Vagina (tissue), 2 donors: ENCODE results near the gene DMD. TPM values are rescaled to one million over a fixed set of nuclear protein-coding genes. Genes with fewer than 3 reads are reported as not detected.

Experiments
- DNase-seq, 2 donors: peaks; one replicate each; pipeline ENCODE4 v3.0.0-alpha.2; 2017; ENCODE audit errors: extremely low spot score in 2 of 2
- H3K27ac ChIP-seq: fragments of 200-600 bp; sonication (generic); one replicate; pipeline ENCODE4 v1.5.1; 2019
- H3K27me3 ChIP-seq: fragments of 200-600 bp; sonication (generic); one replicate; pipeline ENCODE4 v1.5.1; 2019
- H3K36me3 ChIP-seq, 2 donors: fragments of 200-600 bp; sonication (generic); one replicate each; pipeline ENCODE4 v1.5.1; 2017 to 2019
- H3K4me1 ChIP-seq: fragments of 200-600 bp; sonication (generic); one replicate; pipeline ENCODE4 v1.5.1; 2019
- H3K4me3 ChIP-seq, 2 donors: fragments of 200-600 bp; sonication (generic); 1 replicate in 1 of 2; 2 replicates in 1 of 2; pipeline ENCODE4 v1.5.1; 2016 to 2019
- H3K9me3 ChIP-seq: fragments of 200-600 bp; sonication (generic); one replicate; pipeline ENCODE4 v1.5.1; 2019
- CTCF ChIP-seq, 3 experiments: fragments of 450-650 bp in 2 of 3; fragments of 200-600 bp in 1 of 3; sonication (generic) in 1 of 3; IDR thresholded peaks; one replicate each; pipeline ENCODE4 v1.5.1; 2017 to 2019; ENCODE audit warnings: antibody characterized with exemption in 3 of 3, mild to moderate bottlenecking in 2 of 3, moderate library complexity in 2 of 3
- POLR2A ChIP-seq, 2 donors: fragments of 450-650 bp; IDR thresholded peaks; one replicate each; pipeline ENCODE4 v1.6.1; 2017; ENCODE audit warnings: antibody characterized with exemption in 2 of 2, mild to moderate bottlenecking in 2 of 2, moderate library complexity in 2 of 2
- POLR2AphosphoS5 ChIP-seq, 2 donors: sonication (generic); formaldehyde crosslinking; IDR thresholded peaks; one replicate each; pipeline ENCODE4 v1.9.0; 2017; ENCODE audit warnings: antibody characterized with exemption in 2 of 2, mild to moderate bottlenecking in 2 of 2, low read depth in 1 of 2; ENCODE audit not compliant: insufficient read depth in 1 of 2
- intact Hi-C: fragments of 100-400 bp; cut with DNase I; formaldehyde crosslinking; loops from one replicate; pipeline ENCODE4 v1.15.1; 2023
- total RNA-seq: library from RNA; depleted of rRNA; stranded (reverse); fragments of >200 nt; gene quantifications from one replicate; pipeline ENCODE4 v1.2.3, GENCODE V29; 2016

Gene DMD
- total RNA-seq, 1 donor from 2014 or later: 25.8 TPM

GRCh38 chrX:31747411-31747810 is 1463.9 kb downstream of the DMD start:
- H3K9me3 ChIP-seq: no peaks in the 10 kb centered on the region
- intact Hi-C loops: no loop called here
- H3K4me3 ChIP-seq: no peak overlapping the region
- H3K36me3 ChIP-seq: no peaks in the 10 kb centered on the region
- DNase-seq: no peak
- no peaks in the 10 kb centered on the region for H3K27me3 ChIP-seq
- TF ChIP-seq POLR2AphosphoS5 (IDR thresholded peaks at IDR 0.05; ENCODE audit: insufficient read depth in 1 of 2, low read depth in 1 of 2): no peak
- TF ChIP-seq POLR2A (IDR thresholded peaks at IDR 0.05): no peak
- no peak for TF ChIP-seq CTCF (IDR thresholded peaks at IDR 0.05)
- no peak overlapping the region for H3K27ac ChIP-seq
- H3K4me1 ChIP-seq: no peaks in the 10 kb centered on the region

GRCh38 chrX:31743004-31743403 is 1468.3 kb downstream of the DMD start:
- intact Hi-C loops: no loop called here
- Histone ChIP-seq H3K9me3 (no peaks in the 10 kb centered on the region), H3K27me3 (no peaks in the 10 kb centered on the region), H3K4me1 (no peaks in the 10 kb centered on the region), H3K4me3 (no peak overlapping the region), H3K27ac (no peak overlapping the region), H3K36me3 (no peaks in the 10 kb centered on the region)
- DNase-seq: no peak
- TF ChIP-seq CTCF (IDR thresholded peaks at IDR 0.05): no peak
- TF ChIP-seq POLR2A (IDR thresholded peaks at IDR 0.05): no peak
- no peak for TF ChIP-seq POLR2AphosphoS5 (IDR thresholded peaks at IDR 0.05; ENCODE audit: insufficient read depth in 1 of 2, low read depth in 1 of 2)

- Histone ChIP-seq H3K36me3 (no peaks in the 10 kb centered on the region), H3K27me3 (no peaks in the 10 kb centered on the region), H3K9me3 (no peaks in the 10 kb centered on the region), H3K4me3 (no peak overlapping the region), H3K27ac (no peak overlapping the region), H3K4me1 (no peaks in the 10 kb centered on the region)
- DNase-seq: no peak
- TF ChIP-seq POLR2A (IDR thresholded peaks at IDR 0.05) (no peak), CTCF (IDR thresholded peaks at IDR 0.05) (no peak), POLR2AphosphoS5 (IDR thresholded peaks at IDR 0.05; ENCODE audit: insufficient read depth in 1 of 2, low read depth in 1 of 2) (no peak)
- intact Hi-C loops: no loop called here
These were observed 1493.9 kb downstream of the DMD start for GRCh38 chrX:31717474-31717873.

GRCh38 chrX:31715675-31716074 is 1495.7 kb downstream of the DMD start:
- Histone ChIP-seq H3K27me3 (no peaks in the 10 kb centered on the region), H3K36me3 (no peaks in the 10 kb centered on the region), H3K4me3 (no peak overlapping the region), H3K4me1 (no peaks in the 10 kb centered on the region), H3K27ac (no peak overlapping the region), H3K9me3 (no peaks in the 10 kb centered on the region)
- intact Hi-C loops: no loop called here
- TF ChIP-seq CTCF (IDR thresholded peaks at IDR 0.05) (no peak), POLR2A (IDR thresholded peaks at IDR 0.05) (no peak), POLR2AphosphoS5 (IDR thresholded peaks at IDR 0.05; ENCODE audit: insufficient read depth in 1 of 2, low read depth in 1 of 2) (no peak)
- no peak for DNase-seq

- DNase-seq: no peak
- H3K9me3 ChIP-seq: no peaks in the 10 kb centered on the region
- H3K4me1 ChIP-seq: no peaks in the 10 kb centered on the region
- no peaks in the 10 kb centered on the region for H3K36me3 ChIP-seq
- H3K27me3 ChIP-seq: no peaks in the 10 kb centered on the region
- H3K27ac ChIP-seq: no peak overlapping the region
- no peak overlapping the region for H3K4me3 ChIP-seq
- intact Hi-C loops: no loop called here
- TF ChIP-seq POLR2AphosphoS5 (IDR thresholded peaks at IDR 0.05; ENCODE audit: insufficient read depth in 1 of 2, low read depth in 1 of 2): no peak
- no peak for TF ChIP-seq CTCF (IDR thresholded peaks at IDR 0.05)
- no peak for TF ChIP-seq POLR2A (IDR thresholded peaks at IDR 0.05)
These were observed 1496.6 kb downstream of the DMD start for GRCh38 chrX:31714797-31715196.
